Nephron progenitor cell (in vitro differentiated cells): ENCODE measurements around the gene KMO.

Source experiments
- DNase-seq: peaks from one replicate; pipeline ENCODE4 v3.0.0; 2021
- H3K27ac Mint-ChIP-seq: 2 replicates; pipeline ENCODE4 v1.8.0; 2021; ENCODE audit warnings: mild to moderate bottlenecking, moderate library complexity, mixed read lengths
- H3K27me3 Mint-ChIP-seq: 2 replicates; pipeline ENCODE4 v1.8.0; 2021; ENCODE audit warnings: mild to moderate bottlenecking, low read depth, mixed read lengths; ENCODE audit not compliant: poor library complexity
- H3K36me3 Mint-ChIP-seq: 2 replicates; pipeline ENCODE4 v1.8.0; 2021; ENCODE audit warnings: low read depth, mixed read lengths
- H3K4me1 Mint-ChIP-seq: 2 replicates; pipeline ENCODE4 v1.8.0; 2021; ENCODE audit warnings: mixed read lengths
- H3K4me3 Mint-ChIP-seq: 2 replicates; pipeline ENCODE4 v1.8.0; 2021; ENCODE audit warnings: mild to moderate bottlenecking, moderate library complexity, mixed read lengths
- H3K9me3 Mint-ChIP-seq: 2 replicates; pipeline ENCODE4 v1.8.0; 2021; ENCODE audit warnings: mild to moderate bottlenecking, moderate library complexity, mixed read lengths
- CTCF ChIP-seq: fragments of 200-600 bp; sonication (generic); IDR thresholded peaks from 2 replicates; pipeline ENCODE4 v1.5.0; 2021; ENCODE audit warnings: antibody characterized with exemption

The KMO gene

GRCh38 chr1:241608379-241609033, 76.3 kb downstream of the KMO start:
- H3K27ac Mint-ChIP-seq: no peak overlapping the region
- H3K4me1 Mint-ChIP-seq: peaks cover 8% of the 10 kb centered on the region
- no peaks in the 10 kb centered on the region for H3K9me3 Mint-ChIP-seq
- no peak for DNase-seq
- H3K4me3 Mint-ChIP-seq: no peak overlapping the region
- H3K36me3 Mint-ChIP-seq: peaks cover 9% of the 10 kb centered on the region
- TF ChIP-seq CTCF: no peak
- H3K27me3 Mint-ChIP-seq: no peaks in the 10 kb centered on the region

GRCh38 chr1:241610056-241610815, 78.1 kb downstream of the KMO start:
- no peaks in the 10 kb centered on the region for H3K27me3 Mint-ChIP-seq
- no peaks in the 10 kb centered on the region for H3K9me3 Mint-ChIP-seq
- TF ChIP-seq CTCF: no peak
- H3K27ac Mint-ChIP-seq: no peak overlapping the region
- no peak for DNase-seq
- no peaks in the 10 kb centered on the region for H3K36me3 Mint-ChIP-seq
- H3K4me1 Mint-ChIP-seq: peaks cover 8% of the 10 kb centered on the region
- H3K4me3 Mint-ChIP-seq: no peak overlapping the region

GRCh38 chr1:241611063-241611462, 78.9 kb downstream of the KMO start:
- H3K9me3 Mint-ChIP-seq: no peaks in the 10 kb centered on the region
- peak; percentile 63 for TF ChIP-seq CTCF
- no peaks in the 10 kb centered on the region for H3K36me3 Mint-ChIP-seq
- H3K4me1 Mint-ChIP-seq: no peaks in the 10 kb centered on the region
- no peak overlapping the region for H3K27ac Mint-ChIP-seq
- DNase-seq: no peak
- no peaks in the 10 kb centered on the region for H3K27me3 Mint-ChIP-seq
- H3K4me3 Mint-ChIP-seq: no peak overlapping the region

- Mint-ChIP-seq H3K9me3 (no peaks in the 10 kb centered on the region), H3K4me1 (no peaks in the 10 kb centered on the region), H3K4me3 (no peak overlapping the region), H3K27ac (no peak overlapping the region), H3K36me3 (no peaks in the 10 kb centered on the region), H3K27me3 (no peaks in the 10 kb centered on the region)
- no peak for TF ChIP-seq CTCF
- DNase-seq: no peak
Measured at GRCh38 chr1:241611736-241612135, 79.6 kb downstream of the KMO start.

GRCh38 chr1:241612533-241613477, 80.6 kb downstream of the KMO start:
- no peak for TF ChIP-seq CTCF

More at GRCh38 chr1:241612533-241613477, 80.6 kb downstream of the KMO start:
- Mint-ChIP-seq H3K27ac (no peak overlapping the region), H3K4me3 (no peak overlapping the region), H3K27me3 (no peaks in the 10 kb centered on the region), H3K9me3 (no peaks in the 10 kb centered on the region), H3K4me1 (no peaks in the 10 kb centered on the region), H3K36me3 (no peaks in the 10 kb centered on the region)
- no peak for DNase-seq
